ENCODE results near the gene CHCHD2. TPM values are rescaled to one million over a fixed set of nuclear protein-coding genes. Genes with fewer than 3 reads are reported as not detected.
"Not testable (repeated sequence)": the region's sequence is repeated elsewhere in the genome, so short reads cannot be mapped to it uniquely, and the experiment has no call there.

The CHCHD2 gene
- total RNA-seq, 3 donors from 2014 or later = 233 to 287 (median 282) TPM

DNA sequence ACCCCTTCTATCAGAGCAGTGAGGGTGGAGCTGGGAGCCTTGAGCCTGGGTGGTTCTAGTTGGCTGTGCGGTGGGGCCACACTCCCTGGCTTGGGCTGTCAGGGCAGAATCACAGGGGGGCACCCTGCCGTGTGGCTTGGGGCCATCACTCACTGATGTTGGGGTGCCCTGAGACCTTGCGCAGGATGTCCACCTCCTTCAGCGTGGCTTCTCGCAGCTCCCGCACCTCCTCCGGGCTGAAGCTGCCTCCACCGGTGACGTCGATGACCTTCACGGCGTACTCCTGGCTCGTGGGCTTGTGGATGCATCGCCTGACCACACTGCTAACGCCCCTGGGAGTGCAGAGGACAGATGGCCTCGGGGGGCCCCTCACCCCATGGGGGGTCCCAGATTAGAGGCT is 18.8 kb downstream of the CHCHD2 start:
- TF ChIP-seq CTCF (IDR thresholded peaks at IDR 0.05) = no peak
- ATAC-seq (no peak), DNase-seq (no peak)

GRCh38 chr7:56086761-56087160 is 19.5 kb downstream of the CHCHD2 start:
- TF ChIP-seq CTCF (IDR thresholded peaks at IDR 0.05) = no peak
- Histone ChIP-seq H3K9me3 (no peaks in the 10 kb centered on the region), H3K36me3 (ENCODE audit: low read depth) (no peaks in the 10 kb centered on the region), H3K4me1 (ENCODE audit: low read depth) (no peaks in the 10 kb centered on the region), H3K4me3 (no peak overlapping the region)
- intact Hi-C loops (cut with DNase I, micrococcal nuclease) = no loop called here
- no peak for ATAC-seq
- DNase-seq = no peak

More for the DNA sequence above, 18.8 kb downstream of the CHCHD2 start:
- Histone ChIP-seq H3K36me3 (ENCODE audit: low read depth) (no peaks in the 10 kb centered on the region), H3K4me3 (no peak overlapping the region), H3K9me3 (no peaks in the 10 kb centered on the region), H3K4me1 (ENCODE audit: low read depth) (no peaks in the 10 kb centered on the region)
- intact Hi-C loops (cut with DNase I, micrococcal nuclease) = no loop called here

DNA sequence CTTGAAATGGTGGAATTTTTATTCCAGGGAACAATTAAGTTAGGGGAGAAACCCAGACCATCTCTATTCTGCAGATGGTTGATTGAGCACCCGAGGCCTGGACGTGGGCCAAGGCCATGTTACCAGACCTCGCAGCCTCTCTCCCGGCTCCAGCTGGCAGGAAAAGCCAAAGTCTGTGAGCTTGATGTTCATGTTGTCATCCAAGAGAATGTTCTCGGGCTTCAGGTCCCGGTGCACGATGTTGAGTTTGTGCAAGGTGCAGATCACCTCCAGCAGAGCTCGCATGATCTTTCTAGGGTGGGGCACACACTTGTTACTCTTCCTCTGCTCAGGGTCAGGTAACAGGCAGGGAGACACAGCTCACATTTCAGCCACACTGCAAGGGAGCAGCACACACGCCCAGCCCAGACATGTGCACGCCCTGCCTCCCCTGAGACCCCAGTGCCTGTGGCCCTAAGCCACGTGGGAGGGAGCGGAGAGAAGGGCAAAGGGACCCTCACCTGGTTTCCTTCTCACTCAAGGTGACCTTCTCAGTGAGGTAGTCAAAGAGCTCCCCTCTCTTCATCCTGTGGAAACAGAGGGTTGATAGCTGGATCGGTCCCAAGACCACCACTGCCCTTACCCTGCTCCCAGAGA is 23.0 kb downstream of the CHCHD2 start:
- H3K4me1 ChIP-seq (ENCODE audit: low read depth) = no peaks in the 10 kb centered on the region
- H3K4me3 ChIP-seq = no peak overlapping the region
- DNase-seq (no peak), ATAC-seq (no peak)
- no peak for TF ChIP-seq CTCF (IDR thresholded peaks at IDR 0.05)
- intact Hi-C loops (cut with DNase I, micrococcal nuclease) = no loop called here
- H3K9me3 ChIP-seq = no peaks in the 10 kb centered on the region
- no peaks in the 10 kb centered on the region for H3K36me3 ChIP-seq (ENCODE audit: low read depth)

GRCh38 chr7:56081626-56082340 is 24.5 kb downstream of the CHCHD2 start:
- no peak for DNase-seq
- intact Hi-C loops (cut with DNase I, micrococcal nuclease) = no loop called here
- no peaks in the 10 kb centered on the region for H3K9me3 ChIP-seq
- no peak for ATAC-seq
- H3K4me1 ChIP-seq (ENCODE audit: low read depth) = no peaks in the 10 kb centered on the region
- H3K36me3 ChIP-seq (ENCODE audit: low read depth) = no peaks in the 10 kb centered on the region
- TF ChIP-seq CTCF (IDR thresholded peaks at IDR 0.05) = no peak
- no peak overlapping the region for H3K4me3 ChIP-seq

GRCh38 chr7:56080726-56081435 is 25.4 kb downstream of the CHCHD2 start:
- H3K36me3 ChIP-seq (ENCODE audit: low read depth); intact Hi-C loops (cut with DNase I, micrococcal nuclease); H3K4me3 ChIP-seq; ATAC-seq; H3K4me1 ChIP-seq (ENCODE audit: low read depth); H3K9me3 ChIP-seq; DNase-seq: not testable (repeated sequence)

All from mucosa of descending colon (tissue), 3 donors.